Fibroblast of lung (primary cell): ENCODE results near the gene HOOK1.

Experiments used
- EZH2 ChIP-seq: IDR thresholded peaks from 2 replicates; pipeline ENCODE4 v1.5.1; 2012; ENCODE audit warnings: low read length, control low read depth, mild to moderate bottlenecking; ENCODE audit errors: missing control alignments
- TF ChIP-seq, protein P1 (sequence below), 2 donors: IDR thresholded peaks in 1 of 2; conservative IDR thresholded peaks in 1 of 2; 1 replicate in 1 of 2; 2 replicates in 1 of 2; pipeline ENCODE4 v1.5.1; 2011 to 2012; ENCODE audit warnings: low read length in 2 of 2, control low read depth in 1 of 2, inconsistent platforms in 1 of 2, low read depth in 1 of 2, mild to moderate bottlenecking in 1 of 2

DNA sequence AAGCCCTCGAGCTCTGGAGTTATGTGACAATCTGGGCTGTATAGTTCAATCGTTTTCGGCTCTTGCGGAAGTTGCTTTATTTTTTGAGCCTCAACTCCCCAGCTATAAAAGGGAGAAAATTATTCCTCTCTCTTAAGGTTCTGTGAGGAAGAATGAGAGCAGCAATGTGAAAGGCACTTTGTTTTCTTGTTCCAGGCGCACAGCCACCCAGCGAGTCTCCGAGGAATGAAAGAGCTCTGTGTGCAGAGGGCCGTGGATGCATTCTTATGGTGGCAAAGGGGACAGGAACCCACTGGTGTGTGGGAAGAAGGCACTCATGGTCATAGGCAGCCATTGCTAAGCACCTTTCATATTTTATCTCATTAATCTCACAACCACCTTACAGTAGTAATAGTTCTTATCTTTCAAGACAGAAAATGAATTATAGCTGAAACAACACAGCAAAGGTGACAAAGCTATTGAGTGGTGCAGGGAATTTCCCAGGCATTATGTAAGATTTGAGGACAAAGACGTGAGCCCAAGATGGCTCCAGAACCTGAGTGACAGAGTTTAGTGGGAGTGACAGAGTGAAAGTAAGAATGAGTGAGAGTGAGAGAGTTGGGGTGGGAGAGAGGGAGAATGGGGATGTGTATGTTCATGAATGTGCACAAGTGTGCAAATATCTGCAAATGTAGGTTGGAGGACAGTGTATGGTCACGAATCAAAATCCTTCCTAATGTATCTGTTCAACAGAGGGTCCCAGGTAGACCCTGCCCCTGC, 102.5 kb downstream of the HOOK1 start:
- TF ChIP-seq EZH2, result no peak
- TF ChIP-seq, protein P1, sequence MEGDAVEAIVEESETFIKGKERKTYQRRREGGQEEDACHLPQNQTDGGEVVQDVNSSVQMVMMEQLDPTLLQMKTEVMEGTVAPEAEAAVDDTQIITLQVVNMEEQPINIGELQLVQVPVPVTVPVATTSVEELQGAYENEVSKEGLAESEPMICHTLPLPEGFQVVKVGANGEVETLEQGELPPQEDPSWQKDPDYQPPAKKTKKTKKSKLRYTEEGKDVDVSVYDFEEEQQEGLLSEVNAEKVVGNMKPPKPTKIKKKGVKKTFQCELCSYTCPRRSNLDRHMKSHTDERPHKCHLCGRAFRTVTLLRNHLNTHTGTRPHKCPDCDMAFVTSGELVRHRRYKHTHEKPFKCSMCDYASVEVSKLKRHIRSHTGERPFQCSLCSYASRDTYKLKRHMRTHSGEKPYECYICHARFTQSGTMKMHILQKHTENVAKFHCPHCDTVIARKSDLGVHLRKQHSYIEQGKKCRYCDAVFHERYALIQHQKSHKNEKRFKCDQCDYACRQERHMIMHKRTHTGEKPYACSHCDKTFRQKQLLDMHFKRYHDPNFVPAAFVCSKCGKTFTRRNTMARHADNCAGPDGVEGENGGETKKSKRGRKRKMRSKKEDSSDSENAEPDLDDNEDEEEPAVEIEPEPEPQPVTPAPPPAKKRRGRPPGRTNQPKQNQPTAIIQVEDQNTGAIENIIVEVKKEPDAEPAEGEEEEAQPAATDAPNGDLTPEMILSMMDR (conservative IDR thresholded peaks at IDR 0.05 in 1 of 2, IDR thresholded peaks at IDR 0.05 in 1 of 2; ENCODE audit: low read depth in 1 of 2, low read length in 2 of 2), result no peak
